NCI-H1417 treated with DMSO at 0.1 percent for 48 hours (cell line): ENCODE results near the gene SYAP1.
"Not testable (repeated sequence)": the region's sequence is repeated elsewhere in the genome, so short reads cannot be mapped to it uniquely, and the experiment has no call there.

ENCODE experiments used
- DNase-seq: peaks from one replicate; lab custom pipeline; 2025; lab: John Stamatoyannopoulos, UW

SYAP1 gene

DNA sequence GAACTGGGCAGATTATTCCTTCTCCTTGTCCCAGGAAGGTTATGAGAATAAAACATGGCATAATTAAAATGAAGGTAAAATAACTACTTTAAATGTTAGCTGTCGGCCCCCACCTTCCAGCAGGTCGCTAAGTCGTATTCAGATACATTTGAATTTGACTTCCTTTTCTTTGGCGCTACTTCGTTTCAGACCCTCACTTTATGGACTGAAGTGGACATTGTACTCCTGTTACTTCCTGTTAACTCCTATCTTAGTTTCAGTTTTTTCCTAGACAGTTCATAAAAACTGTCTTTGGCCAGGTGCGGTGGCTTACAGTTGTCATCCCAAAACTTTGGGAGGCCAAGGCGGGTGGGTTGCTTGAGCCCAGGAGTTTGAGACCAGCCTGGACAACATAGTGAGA lies 5.7 kb downstream of the SYAP1 start:
- no peak for DNase-seq

- DNase-seq, result not testable (repeated sequence)
These were observed 7.1 kb downstream of the SYAP1 start for GRCh38 chrX:16726347-16726988.

DNA sequence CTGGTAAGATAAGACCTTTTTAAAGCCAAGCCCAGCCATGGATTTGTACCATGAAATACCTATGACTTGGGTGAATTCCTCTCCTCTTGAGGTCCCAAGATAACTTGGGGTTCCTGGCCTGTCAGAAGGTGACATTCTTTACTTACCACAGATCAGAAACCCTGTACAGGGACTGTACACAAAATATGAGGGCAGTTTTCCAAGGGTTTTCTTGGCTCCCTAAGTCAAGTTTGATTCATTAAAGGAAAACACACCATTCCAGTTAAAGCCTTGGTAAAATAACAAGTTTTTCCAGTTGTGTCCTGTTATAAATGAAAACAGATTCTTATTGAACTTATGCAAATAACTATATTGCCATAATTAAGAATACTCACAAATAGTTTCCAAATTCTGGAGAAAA lies 8.2 kb downstream of the SYAP1 start:
- DNase-seq, result no peak

- no peak for DNase-seq
These were observed 11.0 kb downstream of the SYAP1 start for GRCh38 chrX:16730450-16730849.

GRCh38 chrX:16733013-16733412 lies 13.6 kb downstream of the SYAP1 start:
- no peak for DNase-seq

- DNase-seq, result no peak
These were observed 17.6 kb downstream of the SYAP1 start for GRCh38 chrX:16737024-16737423.

- DNase-seq, result no peak
These were observed 20.2 kb downstream of the SYAP1 start for GRCh38 chrX:16739574-16739973.

GRCh38 chrX:16743604-16744325 lies 24.4 kb downstream of the SYAP1 start:
- no peak for DNase-seq

GRCh38 chrX:16745102-16745501 lies 25.7 kb downstream of the SYAP1 start:
- DNase-seq, result no peak

- no peak for DNase-seq
These were observed 26.2 kb downstream of the SYAP1 start for GRCh38 chrX:16745659-16746058.

DNA sequence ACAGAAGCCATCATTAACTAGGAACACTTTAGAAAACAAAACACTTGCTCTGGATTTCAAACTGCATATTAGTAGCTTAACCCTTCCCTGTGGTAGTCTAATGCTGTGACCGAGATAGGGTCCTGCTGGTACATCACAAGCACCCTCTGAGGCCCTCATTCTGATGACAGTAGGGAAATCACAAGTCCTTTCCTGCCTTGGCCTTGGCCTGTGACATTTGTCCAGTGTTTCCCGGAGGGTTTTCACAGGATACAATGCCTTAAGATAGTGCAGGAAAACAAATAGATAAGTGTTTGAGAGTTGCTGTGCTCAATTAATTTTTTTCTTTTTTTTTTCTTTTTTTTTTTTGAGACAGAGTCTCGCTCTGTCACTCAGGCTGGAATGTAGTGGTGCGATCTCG lies 29.0 kb downstream of the SYAP1 start:
- no peak for DNase-seq

DNA sequence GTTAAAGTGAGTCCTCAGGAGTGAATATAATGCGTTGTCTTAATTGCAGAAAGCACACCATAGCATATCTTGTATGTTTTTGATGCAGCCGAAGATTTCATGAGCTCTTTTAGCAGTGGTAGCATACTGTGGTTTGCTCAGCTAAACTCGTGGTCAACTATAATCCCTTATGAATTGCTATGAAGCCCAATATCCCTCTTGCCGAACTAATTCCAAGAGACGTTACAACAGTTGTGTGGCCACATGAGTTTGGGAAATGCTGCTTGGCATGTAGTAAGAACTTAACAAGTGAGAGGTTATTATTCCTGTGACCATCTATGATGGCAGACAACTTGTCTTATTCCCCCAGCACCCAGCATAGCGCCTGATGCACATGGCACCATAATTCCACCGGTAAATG lies 30.7 kb downstream of the SYAP1 start:
- DNase-seq, result no peak

DNA sequence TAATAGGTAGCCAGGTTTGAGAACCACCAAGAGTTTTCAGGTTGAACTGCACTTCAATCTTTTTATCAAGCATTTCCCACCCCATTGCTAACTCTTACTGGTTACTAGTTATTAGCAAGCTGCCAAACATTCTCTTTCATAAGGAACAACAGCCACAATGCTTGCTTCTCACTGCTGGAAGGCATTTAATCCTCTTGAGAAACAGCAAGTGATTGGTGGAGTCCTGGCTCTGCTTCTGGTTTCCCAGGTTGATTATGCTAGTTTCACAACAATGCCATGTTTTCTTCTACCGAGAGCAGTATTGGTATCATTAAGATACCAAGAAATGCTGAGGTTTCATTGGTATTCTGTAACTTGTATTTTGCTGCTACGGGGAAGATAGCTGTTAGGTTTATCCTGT lies 34.6 kb downstream of the SYAP1 start:
- no peak for DNase-seq

DNA sequence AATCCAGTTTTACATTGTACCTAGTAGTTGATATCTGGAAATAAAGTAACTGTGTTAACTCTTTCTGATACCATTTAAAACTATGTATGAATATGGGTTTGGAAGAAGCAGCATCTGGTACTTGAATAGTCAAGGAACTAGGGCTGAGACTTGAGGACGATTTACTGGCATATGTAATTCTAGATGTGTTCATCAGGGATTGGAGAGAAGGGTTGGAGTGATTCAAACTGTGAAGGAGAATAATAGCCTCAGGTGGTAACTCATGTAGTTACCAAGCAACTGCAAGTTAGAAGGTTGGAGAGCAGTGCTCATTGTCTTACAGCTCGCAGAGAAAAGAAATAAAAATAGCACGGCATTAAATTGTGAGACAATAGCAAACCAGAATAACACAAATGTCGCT lies 37.3 kb downstream of the SYAP1 start:
- peak; percentile 58 for DNase-seq

- not testable (repeated sequence) for DNase-seq
These were observed 42.1 kb downstream of the SYAP1 start for GRCh38 chrX:16761500-16761899.

- DNase-seq, result no peak
These were observed 43.2 kb downstream of the SYAP1 start for GRCh38 chrX:16762579-16762978.

- no peak for DNase-seq
These were observed 46.2 kb downstream of the SYAP1 start for GRCh38 chrX:16765594-16765993.

GRCh38 chrX:16770970-16771482 lies 51.6 kb downstream of the SYAP1 start:
- DNase-seq, result no peak

- DNase-seq, result peak; percentile 24
These were observed 52.3 kb downstream of the SYAP1 start for GRCh38 chrX:16771483-16772398.

GRCh38 chrX:16772460-16772859 lies 53.0 kb downstream of the SYAP1 start:
- DNase-seq, result no peak

DNA sequence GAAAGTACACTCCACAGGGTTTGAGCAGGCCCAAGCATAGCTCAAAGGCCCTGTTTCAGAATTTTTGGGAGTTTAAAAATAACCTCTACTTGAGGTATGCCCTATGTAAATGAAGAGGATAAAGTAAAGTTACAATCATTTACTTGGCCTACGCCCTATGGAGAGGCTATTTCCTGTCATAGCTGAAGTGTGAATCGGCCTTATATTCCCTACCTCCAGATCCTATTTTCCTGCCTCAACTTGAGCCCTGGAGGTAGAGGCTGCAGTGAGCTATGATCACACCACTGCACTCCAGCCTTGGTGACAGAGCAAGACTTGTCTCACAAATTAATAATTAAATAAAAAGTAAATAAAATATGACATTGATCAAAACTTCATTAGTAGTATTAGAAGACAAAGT lies 55.3 kb downstream of the SYAP1 start:
- no peak for DNase-seq

GRCh38 chrX:16778545-16778944 lies 59.1 kb downstream of the SYAP1 start:
- no peak for DNase-seq

DNA sequence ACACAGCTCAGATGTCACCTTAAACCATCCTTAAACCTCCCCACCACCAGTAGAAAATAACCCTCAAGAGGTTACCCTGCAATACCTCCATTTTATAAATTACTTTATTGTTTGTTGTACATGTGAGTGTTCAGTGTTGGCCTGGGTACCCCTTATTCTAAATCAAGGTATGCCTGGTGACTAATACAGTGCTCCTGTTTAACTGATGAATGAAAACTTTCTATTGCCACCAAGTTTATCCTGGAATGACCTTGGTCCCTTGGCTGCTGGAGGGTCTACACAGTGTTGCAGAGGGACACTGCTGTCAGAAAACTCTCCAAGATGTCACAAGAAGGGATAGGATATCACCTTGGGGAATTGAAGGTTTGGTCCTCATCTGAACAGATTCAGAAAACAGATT lies 59.6 kb downstream of the SYAP1 start:
- no peak for DNase-seq
